Stimulated activated CD8-positive, alpha-beta memory T cell treated with anti-CD3 and anti-CD28 coated beads, Interleukin-15, amount 100 ng/mL, for 24 hours (primary cell): ENCODE measurements around the gene SERPINB1.

Experiments used
- DNase-seq: peaks from one replicate; pipeline ENCODE4 v3.0.0-alpha.2; 2020; ENCODE audit warnings: low read depth

SERPINB1 gene

GRCh38 chr6:2845880-2846208 lies 4.2 kb upstream of the SERPINB1 start:
- DNase-seq, result no peak

- DNase-seq, result no peak
Observed at GRCh38 chr6:2844008-2844407, 2.3 kb upstream of the SERPINB1 start.

GRCh38 chr6:2843138-2843740 lies 1.6 kb upstream of the SERPINB1 start:
- no peak for DNase-seq

GRCh38 chr6:2842139-2842552 lies 483 bp upstream of the SERPINB1 start:
- DNase-seq, result no peak

- no peak for DNase-seq
Observed at GRCh38 chr6:2840749-2841061, 958 bp downstream of the SERPINB1 start.

GRCh38 chr6:2839982-2840748 lies 1.5 kb downstream of the SERPINB1 start:
- no peak for DNase-seq

GRCh38 chr6:2839195-2839981 lies 2.3 kb downstream of the SERPINB1 start:
- no peak for DNase-seq

GRCh38 chr6:2838251-2838650 lies 3.4 kb downstream of the SERPINB1 start:
- no peak for DNase-seq

- DNase-seq, result no peak
Observed at GRCh38 chr6:2834262-2834661, 7.4 kb downstream of the SERPINB1 start.

GRCh38 chr6:2831392-2831791 lies 10.3 kb downstream of the SERPINB1 start:
- DNase-seq, result no peak

- no peak for DNase-seq
Observed at GRCh38 chr6:2830183-2830582, 11.5 kb downstream of the SERPINB1 start.

GRCh38 chr6:2829253-2829652 lies 12.4 kb downstream of the SERPINB1 start:
- DNase-seq, result no peak

GRCh38 chr6:2828629-2829028 lies 13.0 kb downstream of the SERPINB1 start:
- DNase-seq, result no peak

- no peak for DNase-seq
Observed at GRCh38 chr6:2827142-2827541, 14.5 kb downstream of the SERPINB1 start.

GRCh38 chr6:2826131-2826530 lies 15.5 kb downstream of the SERPINB1 start:
- DNase-seq, result no peak

GRCh38 chr6:2823104-2823850 lies 18.4 kb downstream of the SERPINB1 start:
- no peak for DNase-seq

GRCh38 chr6:2821554-2821953 lies 20.1 kb downstream of the SERPINB1 start:
- DNase-seq, result no peak

- no peak for DNase-seq
Observed at GRCh38 chr6:2820415-2820814, 21.2 kb downstream of the SERPINB1 start.

- no peak for DNase-seq
Observed at GRCh38 chr6:2819978-2820377, 21.7 kb downstream of the SERPINB1 start.

- DNase-seq, result no peak
Observed at GRCh38 chr6:2819115-2819514, 22.5 kb downstream of the SERPINB1 start.

- DNase-seq, result no peak
Observed at GRCh38 chr6:2818593-2818992, 23.1 kb downstream of the SERPINB1 start.

GRCh38 chr6:2817903-2818443 lies 23.7 kb downstream of the SERPINB1 start:
- no peak for DNase-seq
